Body of pancreas (tissue), 4 donors: Measurements from ENCODE around the gene CCL16. TPM values are rescaled to one million over a fixed set of nuclear protein-coding genes. Genes with fewer than 3 reads are reported as not detected.

Source experiments
- ATAC-seq: fragments of 150-250 bp; one replicate; pipeline ENCODE4 v1.9.1; 2016
- DNase-seq, 4 donors: peaks; one replicate each; pipeline ENCODE4 v3.0.0-alpha.2; 2019
- H3K27ac ChIP-seq, 4 donors: fragments of 200-600 bp; sonication (generic); 1 replicate in 3 of 4; 2 replicates in 1 of 4; pipeline versions ENCODE4 v1.5.1 to v1.6.1; 2016 to 2019; ENCODE audit warnings: mild to moderate bottlenecking in 1 of 4, mixed read lengths in 1 of 4, moderate library complexity in 1 of 4
- H3K27me3 ChIP-seq, 2 donors: fragments of 200-600 bp; sonication (generic); one replicate each; pipeline ENCODE4 v1.6.0; 2016; ENCODE audit warnings: mild to moderate bottlenecking in 1 of 2
- H3K36me3 ChIP-seq, 2 donors: fragments of 200-600 bp; sonication (generic); replicated peaks in 1 of 2; 2 replicates each; pipeline ENCODE4 v1.5.1; 2016; ENCODE audit warnings: low read depth in 2 of 2; ENCODE audit not compliant: insufficient read depth in 1 of 2
- H3K4me1 ChIP-seq: fragments of 200-600 bp; sonication (generic); one replicate; pipeline ENCODE4 v1.6.0; 2016
- H3K4me3 ChIP-seq, 2 donors: fragments of 200-600 bp; sonication (generic); 1 replicate in 1 of 2; 2 replicates in 1 of 2; pipeline ENCODE4 v1.5.1; 2016 to 2019
- H3K9me3 ChIP-seq, 3 donors: fragments of 200-600 bp; sonication (generic); 1 replicate in 2 of 3; 2 replicates in 1 of 3; pipeline ENCODE4 v1.5.1; 2016
- POLR2A ChIP-seq, 3 donors: fragments of 450-650 bp; IDR thresholded peaks; one replicate each; pipeline ENCODE4 v1.6.1; 2016; ENCODE audit warnings: antibody characterized with exemption in 3 of 3, mild to moderate bottlenecking in 2 of 3
- WGBS, 2 donors: methylation state at CpG; one replicate each; pipeline ENCODE4 v1.1.5; 2017; 5-methylcytosine and 5-hydroxymethylcytosine counted together
- intact Hi-C: fragments of 100-400 bp; cut with DNase I; formaldehyde crosslinking; loops from one replicate; pipeline ENCODE4 v1.15.1; 2023
- total RNA-seq, 2 donors: library from RNA; depleted of rRNA; stranded (reverse); fragments of >200 nt; gene quantifications; one replicate each; pipeline ENCODE4 v1.1.0, GENCODE V29; 2016
- TF ChIP-seq, protein P1 (sequence below), 7 experiments: fragments of 450-650 bp in 4 of 7; fragments of 200-600 bp in 3 of 7; sonication (generic) in 3 of 7; IDR thresholded peaks; one replicate each; pipeline ENCODE4 v1.5.1; 2016 to 2019; ENCODE audit warnings: antibody characterized with exemption in 7 of 7

The CCL16 gene
- total RNA-seq, 2 donors from 2014 or later: 0.78 TPM; not detected in 1

GRCh38 chr17:35932586-35932985 is 48.7 kb downstream of the CCL16 start:
- no peaks in the 10 kb centered on the region for H3K27me3 ChIP-seq
- TF ChIP-seq, protein P1, sequence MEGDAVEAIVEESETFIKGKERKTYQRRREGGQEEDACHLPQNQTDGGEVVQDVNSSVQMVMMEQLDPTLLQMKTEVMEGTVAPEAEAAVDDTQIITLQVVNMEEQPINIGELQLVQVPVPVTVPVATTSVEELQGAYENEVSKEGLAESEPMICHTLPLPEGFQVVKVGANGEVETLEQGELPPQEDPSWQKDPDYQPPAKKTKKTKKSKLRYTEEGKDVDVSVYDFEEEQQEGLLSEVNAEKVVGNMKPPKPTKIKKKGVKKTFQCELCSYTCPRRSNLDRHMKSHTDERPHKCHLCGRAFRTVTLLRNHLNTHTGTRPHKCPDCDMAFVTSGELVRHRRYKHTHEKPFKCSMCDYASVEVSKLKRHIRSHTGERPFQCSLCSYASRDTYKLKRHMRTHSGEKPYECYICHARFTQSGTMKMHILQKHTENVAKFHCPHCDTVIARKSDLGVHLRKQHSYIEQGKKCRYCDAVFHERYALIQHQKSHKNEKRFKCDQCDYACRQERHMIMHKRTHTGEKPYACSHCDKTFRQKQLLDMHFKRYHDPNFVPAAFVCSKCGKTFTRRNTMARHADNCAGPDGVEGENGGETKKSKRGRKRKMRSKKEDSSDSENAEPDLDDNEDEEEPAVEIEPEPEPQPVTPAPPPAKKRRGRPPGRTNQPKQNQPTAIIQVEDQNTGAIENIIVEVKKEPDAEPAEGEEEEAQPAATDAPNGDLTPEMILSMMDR (IDR thresholded peaks at IDR 0.05): no peak
- no peak for TF ChIP-seq POLR2A (IDR thresholded peaks at IDR 0.05)
- peaks cover 10% of the 10 kb centered on the region for H3K4me1 ChIP-seq
- intact Hi-C loops: loop anchor here (10.0 kb wide), 1 partner anchor 58 kb away; no protein-coding TSS in a partner anchor
- DNase-seq: no peak
- H3K27ac ChIP-seq: no peak overlapping the region
- ATAC-seq: no peak
- no peaks in the 10 kb centered on the region for H3K36me3 ChIP-seq
- H3K4me3 ChIP-seq: no peak overlapping the region
- no peaks in the 10 kb centered on the region for H3K9me3 ChIP-seq

DNA sequence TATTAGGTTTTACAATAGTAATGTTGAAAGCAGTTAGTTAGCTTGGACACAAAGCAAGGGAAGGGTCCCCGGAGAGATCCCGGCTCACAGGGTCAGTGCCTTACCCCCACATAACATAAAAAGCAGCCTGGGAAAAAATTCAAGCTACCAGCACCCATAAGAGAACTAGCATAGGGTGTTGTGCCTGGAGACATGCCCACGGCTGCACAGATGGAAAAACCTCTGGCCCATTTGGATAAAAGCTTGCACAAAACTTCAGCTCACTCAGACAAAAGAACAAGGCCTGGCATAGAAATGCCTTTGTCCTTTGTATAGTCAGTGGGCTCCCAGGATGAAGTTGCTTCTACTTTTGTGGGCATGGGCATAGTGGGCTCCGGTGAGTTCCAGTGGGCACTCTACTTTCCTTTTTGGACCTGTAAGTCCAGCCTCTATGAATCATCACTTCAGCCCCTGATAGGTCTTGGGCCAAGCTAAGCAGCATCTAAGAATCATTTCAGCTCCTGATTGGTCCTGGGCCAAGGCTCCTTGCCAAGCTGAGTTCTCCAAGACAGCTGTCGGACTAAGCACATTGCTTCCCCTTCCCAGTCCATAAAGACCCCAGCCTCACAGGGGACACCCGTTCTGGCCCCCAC is 49.4 kb downstream of the CCL16 start:
- no peak for ATAC-seq
- WGBS, 2 donors: 69 to 77% methylated on average over 6 of the region's 6 CpGs
- TF ChIP-seq, protein P1 (IDR thresholded peaks at IDR 0.05): no peak
- peak in 2 of 4 donors; percentile 6 to 9 for DNase-seq
- intact Hi-C loops: loop anchor here (10.0 kb wide), 1 partner anchor 57 kb away; no protein-coding TSS in a partner anchor
- Histone ChIP-seq H3K4me1 (peaks cover 10% of the 10 kb centered on the region), H3K27me3 (no peaks in the 10 kb centered on the region), H3K27ac (no peak overlapping the region), H3K36me3 (no peaks in the 10 kb centered on the region), H3K4me3 (no peak overlapping the region), H3K9me3 (no peaks in the 10 kb centered on the region)

GRCh38 chr17:35930211-35931065 is 50.9 kb downstream of the CCL16 start, which contains the start of gene RDM1:
Gene RDM1, minus strand, starts transcription at chr17:35930773. Its CDS starts 46 bp downstream, at chr17:35930727.
- H3K27me3 ChIP-seq: no peaks in the 10 kb centered on the region
- no peak within 1 kb of the TSS for H3K27ac ChIP-seq
- H3K36me3 ChIP-seq: no peaks in the 10 kb centered on the region
- H3K4me1 ChIP-seq: peaks cover 10% of the 10 kb centered on the region
- 1 to 3% methylated on average over 17 to 35 of the region's 35 CpGs for WGBS, 2 donors
- peak; percentile 24 for ATAC-seq
- H3K9me3 ChIP-seq: no peaks in the 10 kb centered on the region
- peak within 1 kb of the TSS in 1 of 2 donors; percentile 10 for H3K4me3 ChIP-seq
- intact Hi-C loops: loop anchor here (10.0 kb wide), 1 partner anchor 56 kb away; no protein-coding TSS in a partner anchor
- DNase-seq: peak; percentile 45 to 62 (median 52)
- TF ChIP-seq, protein P1 (IDR thresholded peaks at IDR 0.05): no peak
- TF ChIP-seq POLR2A (IDR thresholded peaks at IDR 0.05): no peak

- Histone ChIP-seq H3K4me1 (peaks cover 10% of the 10 kb centered on the region), H3K27me3 (no peaks in the 10 kb centered on the region), H3K4me3 (no peak overlapping the region), H3K27ac (no peak overlapping the region), H3K36me3 (no peaks in the 10 kb centered on the region), H3K9me3 (no peaks in the 10 kb centered on the region)
- ATAC-seq: no peak
- intact Hi-C loops: no loop called here
- no peak for DNase-seq
- TF ChIP-seq POLR2A (IDR thresholded peaks at IDR 0.05): no peak
- TF ChIP-seq, protein P1 (IDR thresholded peaks at IDR 0.05): no peak
These were observed 53.6 kb downstream of the CCL16 start for GRCh38 chr17:35927714-35928113.

Other genes starting within 250 kb of the CCL16 start
- 10 to 100 TPM in 1 of 2 donors, 1 to 10 TPM in 1; 8.8 to 17.8 TPM for gene RASL10B, start 249.9 kb downstream of the CCL16 start, total RNA-seq
- not detected for gene GAS2L2, start 228.3 kb downstream of the CCL16 start, total RNA-seq
- not detected for gene C17orf50, start 220.6 kb downstream of the CCL16 start, total RNA-seq
- gene MMP28, start 185.9 kb downstream of the CCL16 start, total RNA-seq: 10 to 100 TPM in 1 of 2 donors, 1 to 10 TPM in 1; 8.3 to 15.2 TPM
- 10 to 100 TPM; 47.7 to 51.1 TPM for gene TAF15, start 172.0 kb downstream of the CCL16 start, total RNA-seq
- not detected for gene HEATR9, start 112.6 kb downstream of the CCL16 start, total RNA-seq
- 1 to 10 TPM in 1 of 2 donors, under 1 TPM in 1; 0.66 to 4.9 TPM for gene CCL5, start 101.1 kb downstream of the CCL16 start, total RNA-seq
- gene RDM1, start 50.7 kb downstream of the CCL16 start, total RNA-seq: not detected
- not detected for gene LYZL6, start 37.8 kb downstream of the CCL16 start, total RNA-seq
- gene CCL14, start 5.2 kb upstream of the CCL16 start, total RNA-seq: 1 to 10 TPM; 6.0 to 9.9 TPM
- 1 to 10 TPM in 1 of 2 donors, not detected in 1; 1.0 TPM for gene CCL15, start 20.1 kb upstream of the CCL16 start, total RNA-seq
- 1 to 10 TPM in 1 of 2 donors, not detected in 1; 2.6 TPM for gene CCL23, start 36.5 kb upstream of the CCL16 start, total RNA-seq
- not detected for gene CCL18, start 82.8 kb upstream of the CCL16 start, total RNA-seq
- not detected for gene CCL3, start 108.6 kb upstream of the CCL16 start, total RNA-seq
- not detected for gene CCL4, start 122.3 kb upstream of the CCL16 start, total RNA-seq
- not detected for gene TBC1D3B, start 195.1 kb upstream of the CCL16 start, total RNA-seq
- 1 to 10 TPM in 1 of 2 donors, not detected in 1; 2.1 TPM for gene CCL3L1, start 215.3 kb upstream of the CCL16 start, total RNA-seq
- gene CCL4L2, start 229.6 kb upstream of the CCL16 start, total RNA-seq: not detected